Endothelial cell (in vitro differentiated cells): ENCODE results near the gene MYO1E. TPM values are rescaled to one million over a fixed set of nuclear protein-coding genes. Genes with fewer than 3 reads are reported as not detected.

Source experiments
- DNase-seq: peaks from one replicate; pipeline ENCODE4 v3.0.0; 2021; ENCODE audit warnings: low spot score
- H3K27ac Mint-ChIP-seq: one replicate; pipeline ENCODE4 v1.8.0; 2021; ENCODE audit warnings: mixed read lengths, inconsistent platforms; ENCODE audit not compliant: unreplicated experiment
- H3K27me3 Mint-ChIP-seq: one replicate; pipeline ENCODE4 v1.8.0; 2021; ENCODE audit warnings: mild to moderate bottlenecking, moderate library complexity, mixed read lengths, inconsistent platforms; ENCODE audit not compliant: unreplicated experiment
- H3K36me3 Mint-ChIP-seq: one replicate; pipeline ENCODE4 v1.8.0; 2021; ENCODE audit warnings: mild to moderate bottlenecking, low read depth, mixed read lengths, inconsistent platforms; ENCODE audit not compliant: unreplicated experiment
- H3K4me1 Mint-ChIP-seq: one replicate; pipeline ENCODE4 v1.8.0; 2021; ENCODE audit warnings: mild to moderate bottlenecking, mixed read lengths, inconsistent platforms; ENCODE audit not compliant: unreplicated experiment
- H3K4me3 Mint-ChIP-seq: one replicate; pipeline ENCODE4 v1.8.0; 2021; ENCODE audit warnings: mild to moderate bottlenecking, mixed read lengths, inconsistent platforms; ENCODE audit not compliant: unreplicated experiment
- H3K9me3 Mint-ChIP-seq: one replicate; pipeline ENCODE4 v1.8.0; 2021; ENCODE audit warnings: mixed read lengths, inconsistent platforms; ENCODE audit not compliant: unreplicated experiment
- CTCF ChIP-seq: fragments of 200-600 bp; sonication (generic); IDR thresholded peaks from one replicate; pipeline ENCODE4 v1.5.0; 2021; ENCODE audit warnings: antibody characterized with exemption; ENCODE audit not compliant: unreplicated experiment
- total RNA-seq: library from RNA; stranded (reverse); fragmentation: NEBNext Ultra II Directional; extraction: Animal tissue kit (Norgen Biotek cat#: 25700); gene quantifications from one replicate; pipeline ENCODE4 v1.2.1, GENCODE V29; 2021; ENCODE audit not compliant: unreplicated experiment

Gene MYO1E
- total RNA-seq, 1 donor from 2014 or later: 146 TPM

GRCh38 chr15:59249816-59250215 lies 122.9 kb downstream of the MYO1E start:
- Mint-ChIP-seq H3K4me1 (no peaks in the 10 kb centered on the region), H3K27ac (no peak overlapping the region), H3K9me3 (no peaks in the 10 kb centered on the region), H3K36me3 (no peaks in the 10 kb centered on the region), H3K4me3 (no peak overlapping the region), H3K27me3 (peaks cover 1% of the 10 kb centered on the region)
- TF ChIP-seq CTCF: no peak
- DNase-seq: no peak

- Mint-ChIP-seq H3K27me3 (peaks cover 4% of the 10 kb centered on the region), H3K9me3 (no peaks in the 10 kb centered on the region), H3K36me3 (peaks cover under 1% of the 10 kb centered on the region), H3K4me1 (no peaks in the 10 kb centered on the region), H3K4me3 (no peak overlapping the region), H3K27ac (no peak overlapping the region)
- peak; percentile 52 for TF ChIP-seq CTCF
- DNase-seq: peak; percentile 62
Measured at GRCh38 chr15:59247364-59247763, 125.3 kb downstream of the MYO1E start.

GRCh38 chr15:59245559-59245958 lies 127.1 kb downstream of the MYO1E start:
- Mint-ChIP-seq H3K4me3 (no peak overlapping the region), H3K36me3 (peaks cover 5% of the 10 kb centered on the region), H3K27ac (no peak overlapping the region), H3K9me3 (no peaks in the 10 kb centered on the region), H3K27me3 (peaks cover 4% of the 10 kb centered on the region), H3K4me1 (no peaks in the 10 kb centered on the region)
- DNase-seq: no peak
- TF ChIP-seq CTCF: no peak

GRCh38 chr15:59244337-59244736 lies 128.3 kb downstream of the MYO1E start:
- no peaks in the 10 kb centered on the region for H3K9me3 Mint-ChIP-seq
- no peak overlapping the region for H3K4me3 Mint-ChIP-seq
- no peak overlapping the region for H3K27ac Mint-ChIP-seq
- DNase-seq: no peak
- H3K36me3 Mint-ChIP-seq: peaks cover 5% of the 10 kb centered on the region
- H3K27me3 Mint-ChIP-seq: peaks cover 4% of the 10 kb centered on the region
- H3K4me1 Mint-ChIP-seq: no peaks in the 10 kb centered on the region
- no peak for TF ChIP-seq CTCF

GRCh38 chr15:59243622-59244021 lies 129.0 kb downstream of the MYO1E start:
- H3K4me3 Mint-ChIP-seq: no peak overlapping the region
- no peak overlapping the region for H3K27ac Mint-ChIP-seq
- H3K27me3 Mint-ChIP-seq: peaks cover 4% of the 10 kb centered on the region
- no peaks in the 10 kb centered on the region for H3K9me3 Mint-ChIP-seq
- H3K4me1 Mint-ChIP-seq: no peaks in the 10 kb centered on the region
- no peak for TF ChIP-seq CTCF
- H3K36me3 Mint-ChIP-seq: peaks cover 5% of the 10 kb centered on the region
- no peak for DNase-seq
